Measurements from ENCODE around the gene RPRD1B. TPM values are rescaled to one million over a fixed set of nuclear protein-coding genes. Genes with fewer than 3 reads are reported as not detected.

Gene RPRD1B
- polyA plus RNA-seq, 3 donors, result 3.6 to 12.3 (median 4.7) TPM

DNA sequence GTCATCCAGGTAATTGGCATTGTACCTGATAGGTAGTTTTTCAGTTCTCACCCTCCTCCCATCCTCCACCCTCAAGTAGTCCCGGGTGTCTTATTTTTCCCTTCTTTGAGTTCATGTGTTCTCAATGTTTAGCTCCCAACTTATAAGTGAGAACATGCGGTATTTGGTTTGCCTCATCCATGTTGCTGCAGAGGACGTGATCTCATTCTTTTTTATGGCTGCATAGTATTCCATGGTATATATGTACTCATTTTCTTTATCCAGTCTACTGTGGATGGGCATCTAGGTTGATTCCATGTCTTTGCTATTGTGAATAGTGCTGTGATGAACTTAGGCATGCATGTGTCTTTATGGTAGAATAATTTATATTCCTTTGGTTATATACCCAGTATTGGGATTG lies 45.8 kb downstream of the RPRD1B start:
- no peak overlapping the region for H3K27ac ChIP-seq (ENCODE audit: low read depth in 1 of 2, low read length in 2 of 2)
- TF ChIP-seq CTCF (IDR thresholded peaks at IDR 0.05), result no peak
- no peak overlapping the region for H3K4me2 ChIP-seq (replicated peaks; ENCODE audit: extremely low read depth, low read length, poor library complexity, severe bottlenecking)
- peaks cover 9% of the 10 kb centered on the region for H4K20me1 ChIP-seq (ENCODE audit: insufficient read depth, low read length)
- peaks cover 0 to 4% (median 2%) of the 10 kb centered on the region in 7 donors for H3K9me3 Mint-ChIP-seq
- no peak overlapping the region for H3K4me3 ChIP-seq (replicated peaks in 1 of 3; ENCODE audit: low read depth in 2 of 3, low read length in 3 of 3)
- peaks cover 37 to 97% of the 10 kb centered on the region in 2 donors for H3K36me3 ChIP-seq (replicated peaks in 1 of 2; ENCODE audit: control insufficient read depth in 1 of 2, insufficient read depth in 2 of 2, low read length in 2 of 2)
- no peaks in the 10 kb centered on the region for H3K9me3 ChIP-seq (replicated peaks in 1 of 2; ENCODE audit: control insufficient read depth in 1 of 2, insufficient read depth in 1 of 2, low read length in 2 of 2)
- no peak for DNase-seq
- peak overlapping the region in 2 of 7 donors; percentile 51 to 52 for H3K27ac Mint-ChIP-seq
- no peaks in the 10 kb centered on the region for H3K4me1 Mint-ChIP-seq
- H3K79me2 ChIP-seq (ENCODE audit: insufficient read depth, low read length), result peaks cover 48% of the 10 kb centered on the region
- peaks cover 82 to 90% of the 10 kb centered on the region in 2 donors for H3K36me3 Mint-ChIP-seq
- H3K27me3 ChIP-seq (ENCODE audit: control insufficient read depth in 2 of 2, insufficient read depth in 2 of 2, low read length in 2 of 2), result no peaks in the 10 kb centered on the region
- H3K4me3 Mint-ChIP-seq, result no peak overlapping the region
- no CpG with 5 or more reads among the region's 3 CpGs for WGBS (ENCODE audit: insufficient coverage)
- H3K27me3 Mint-ChIP-seq (ENCODE audit: low read depth in 3 of 3), result no peaks in the 10 kb centered on the region
- no peaks in the 10 kb centered on the region for H3K4me1 ChIP-seq (ENCODE audit: control insufficient read depth in 1 of 2, insufficient read depth in 2 of 2, low read length in 2 of 2)
- intact Hi-C loops (cut with micrococcal nuclease), result loop anchor here in 1 of 2 donors (5.0 kb wide), 1 partner anchor 33 kb away; no protein-coding TSS in a partner anchor
- no peak overlapping the region for H3K9ac ChIP-seq (ENCODE audit: insufficient read depth, low read length, poor library complexity, severe bottlenecking)
- no peak overlapping the region for H2AFZ ChIP-seq (ENCODE audit: insufficient read depth, low read depth, low read length, poor library complexity, severe bottlenecking)

DNA sequence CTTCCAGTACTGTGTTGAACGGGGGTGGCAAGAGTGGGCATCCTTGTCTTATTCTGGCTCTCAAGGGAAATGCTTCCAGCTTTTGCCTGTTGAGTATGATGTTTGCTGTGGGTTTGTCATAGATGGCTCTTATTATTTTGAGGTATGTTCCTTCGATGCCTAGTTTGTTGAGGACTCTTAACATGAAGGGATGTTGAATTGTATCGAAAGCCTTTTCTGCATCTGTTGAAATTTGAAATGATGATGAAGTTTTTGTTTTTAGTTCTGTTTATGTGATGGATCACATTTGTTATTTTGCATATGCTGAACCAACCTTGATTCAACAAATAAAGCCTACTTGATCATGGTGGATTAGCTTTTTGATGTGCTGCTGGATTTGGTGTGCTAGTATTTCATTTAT lies 48.0 kb downstream of the RPRD1B start:
- Mint-ChIP-seq H3K4me1 (no peaks in the 10 kb centered on the region), H3K9me3 (peaks cover 0 to 4% (median 2%) of the 10 kb centered on the region in 7 donors), H3K27ac (peak overlapping the region in 3 of 7 donors; percentile 10 to 85 (median 15)), H3K27me3 (ENCODE audit: low read depth in 3 of 3) (no peaks in the 10 kb centered on the region), H3K36me3 (peaks cover 87 to 92% of the 10 kb centered on the region in 2 donors), H3K4me3 (no peak overlapping the region)
- Histone ChIP-seq H4K20me1 (ENCODE audit: insufficient read depth, low read length) (peaks cover 9% of the 10 kb centered on the region), H3K27ac (ENCODE audit: low read depth in 1 of 2, low read length in 2 of 2) (no peak overlapping the region), H3K9me3 (replicated peaks in 1 of 2; ENCODE audit: control insufficient read depth in 1 of 2, insufficient read depth in 1 of 2, low read length in 2 of 2) (no peaks in the 10 kb centered on the region), H3K79me2 (ENCODE audit: insufficient read depth, low read length) (peaks cover 44% of the 10 kb centered on the region), H3K4me2 (replicated peaks; ENCODE audit: extremely low read depth, low read length, poor library complexity, severe bottlenecking) (no peak overlapping the region), H3K27me3 (ENCODE audit: control insufficient read depth in 2 of 2, insufficient read depth in 2 of 2, low read length in 2 of 2) (no peaks in the 10 kb centered on the region), H3K36me3 (replicated peaks in 1 of 2; ENCODE audit: control insufficient read depth in 1 of 2, insufficient read depth in 2 of 2, low read length in 2 of 2) (peaks cover 54 to 98% of the 10 kb centered on the region in 2 donors), H2AFZ (ENCODE audit: insufficient read depth, low read depth, low read length, poor library complexity, severe bottlenecking) (no peak overlapping the region), H3K9ac (ENCODE audit: insufficient read depth, low read length, poor library complexity, severe bottlenecking) (no peak overlapping the region), H3K4me3 (replicated peaks in 1 of 3; ENCODE audit: low read depth in 2 of 3, low read length in 3 of 3) (no peak overlapping the region), H3K4me1 (ENCODE audit: control insufficient read depth in 1 of 2, insufficient read depth in 2 of 2, low read length in 2 of 2) (no peaks in the 10 kb centered on the region)
- no peak for DNase-seq
- intact Hi-C loops (cut with micrococcal nuclease), result no loop called here
- WGBS (ENCODE audit: insufficient coverage), result no CpG with 5 or more reads among the region's 3 CpGs
- TF ChIP-seq CTCF (IDR thresholded peaks at IDR 0.05), result no peak
